ENCODE measurements around the gene ACAP3.

DNA sequence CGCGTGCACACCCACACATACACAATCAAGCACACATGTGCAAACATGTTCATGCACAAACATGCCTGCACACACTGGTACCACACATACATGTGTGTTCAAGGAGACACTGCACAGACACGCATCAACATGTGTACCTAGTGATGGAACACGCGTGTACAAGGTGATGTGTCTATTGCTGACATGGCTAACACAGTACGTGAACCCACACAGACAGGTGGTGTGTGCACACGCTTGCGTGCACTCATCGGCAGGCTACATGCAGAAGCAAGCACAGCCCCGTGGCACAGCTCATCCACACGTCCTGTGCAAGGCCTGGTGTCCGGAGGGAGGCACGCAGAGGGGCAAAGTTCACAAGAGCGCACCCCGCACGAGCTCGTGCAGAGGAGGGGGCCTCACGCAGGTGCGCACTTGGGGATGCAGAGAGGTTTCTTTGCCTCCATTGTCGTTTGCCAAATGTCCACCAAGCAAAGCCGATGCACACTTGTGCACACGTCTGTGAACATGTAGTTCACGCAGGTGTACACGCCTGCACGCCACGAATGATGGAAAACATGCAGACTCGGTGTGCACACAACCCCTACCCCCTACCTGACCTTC, 969 bp downstream of the ACAP3 start:
- TF ChIP-seq, protein P1, sequence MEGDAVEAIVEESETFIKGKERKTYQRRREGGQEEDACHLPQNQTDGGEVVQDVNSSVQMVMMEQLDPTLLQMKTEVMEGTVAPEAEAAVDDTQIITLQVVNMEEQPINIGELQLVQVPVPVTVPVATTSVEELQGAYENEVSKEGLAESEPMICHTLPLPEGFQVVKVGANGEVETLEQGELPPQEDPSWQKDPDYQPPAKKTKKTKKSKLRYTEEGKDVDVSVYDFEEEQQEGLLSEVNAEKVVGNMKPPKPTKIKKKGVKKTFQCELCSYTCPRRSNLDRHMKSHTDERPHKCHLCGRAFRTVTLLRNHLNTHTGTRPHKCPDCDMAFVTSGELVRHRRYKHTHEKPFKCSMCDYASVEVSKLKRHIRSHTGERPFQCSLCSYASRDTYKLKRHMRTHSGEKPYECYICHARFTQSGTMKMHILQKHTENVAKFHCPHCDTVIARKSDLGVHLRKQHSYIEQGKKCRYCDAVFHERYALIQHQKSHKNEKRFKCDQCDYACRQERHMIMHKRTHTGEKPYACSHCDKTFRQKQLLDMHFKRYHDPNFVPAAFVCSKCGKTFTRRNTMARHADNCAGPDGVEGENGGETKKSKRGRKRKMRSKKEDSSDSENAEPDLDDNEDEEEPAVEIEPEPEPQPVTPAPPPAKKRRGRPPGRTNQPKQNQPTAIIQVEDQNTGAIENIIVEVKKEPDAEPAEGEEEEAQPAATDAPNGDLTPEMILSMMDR (conservative IDR thresholded peaks at IDR 0.05; ENCODE audit: low read length), result no peak
- TF ChIP-seq EZH2phosphoT487 (IDR thresholded peaks at IDR 0.05; ENCODE audit: borderline replicate concordance), result no peak

Measured in Loucy (cell line).